ENCODE measurements around the gene HRAS. TPM values are rescaled to one million over a fixed set of nuclear protein-coding genes. Genes with fewer than 3 reads are reported as not detected.
"Not testable (repeated sequence)": the region's sequence is repeated elsewhere in the genome, so short reads cannot be mapped to it uniquely, and the experiment has no call there.

HRAS gene
- total RNA-seq, 1 experiment from 2014 or later = 128 TPM

DNA sequence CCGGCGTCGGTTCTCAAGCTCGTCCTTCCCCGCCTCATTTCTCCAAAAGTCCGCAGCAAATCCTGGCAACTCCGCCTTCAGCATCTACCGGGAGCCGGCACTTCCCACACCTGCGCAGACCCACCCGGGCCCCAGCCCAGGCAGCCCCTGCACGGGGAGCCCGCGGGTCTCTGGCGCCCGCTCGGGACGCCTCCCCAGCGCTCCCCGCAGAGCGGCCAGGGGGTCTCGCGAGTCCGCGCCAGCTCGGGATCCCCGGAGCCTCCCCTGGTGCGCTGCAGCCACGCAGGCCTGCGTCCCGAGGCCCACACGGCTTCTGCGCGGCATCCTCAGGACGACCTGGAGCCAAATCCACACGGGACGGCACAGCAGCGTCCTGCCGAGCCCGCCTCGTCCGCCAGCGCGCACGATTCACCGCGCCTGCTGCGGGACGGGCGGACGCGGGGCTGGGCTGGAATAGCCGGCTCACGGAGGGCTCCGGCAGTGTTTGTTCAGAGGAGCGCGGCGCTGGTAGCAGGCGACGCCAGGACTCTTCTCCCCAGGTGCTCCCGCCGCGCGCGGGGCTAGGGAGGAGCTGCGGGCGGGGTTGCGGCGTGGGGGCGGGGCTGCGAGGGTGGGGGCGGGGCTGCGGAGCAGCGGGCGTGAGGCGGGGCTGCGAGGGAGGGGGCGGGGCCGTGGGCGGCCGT lies 40.1 kb upstream of the HRAS start:
- ATAC-seq (peak; percentile 54), DNase-seq (peak; percentile 59)
- no peaks in the 10 kb centered on the region for H3K27me3 ChIP-seq (ENCODE audit: low read length)
- no peak overlapping the region for H3K27ac ChIP-seq (ENCODE audit: low read length)
- CTCF ChIA-PET = no interaction called here
- H3K4me3 ChIP-seq (ENCODE audit: low read length) = peak overlapping the region; percentile 97
- TF ChIP-seq EZH2phosphoT487 (IDR thresholded peaks at IDR 0.05; ENCODE audit: borderline replicate concordance, low read length) = no peak
- TF ChIP-seq EZH2 (IDR thresholded peaks at IDR 0.05; ENCODE audit: low read length, unreplicated experiment) = no peak
- no peak for TF ChIP-seq CTCF (conservative IDR thresholded peaks at IDR 0.05; ENCODE audit: low read depth, low read length)
- H3K4me2 ChIP-seq (ENCODE audit: low read length) = peak overlapping the region; percentile 99
- peak overlapping the region; percentile 97 for H2AFZ ChIP-seq (ENCODE audit: low read length)
- H3K79me2 ChIP-seq (ENCODE audit: low read length) = peaks cover 51% of the 10 kb centered on the region
- intact Hi-C loops (cut with micrococcal nuclease) = no loop called here
- peaks cover 3% of the 10 kb centered on the region; the same call in 1 of the 2 replicates for H3K36me3 ChIP-seq (ENCODE audit: low read depth, low read length)
- peak overlapping the region; percentile 74 for H3K9ac ChIP-seq (ENCODE audit: low read length)
- H4K20me1 ChIP-seq (ENCODE audit: low read length) = peaks cover 37% of the 10 kb centered on the region
- POLR2A ChIA-PET (ENCODE audit: unreplicated experiment) = interaction anchor here (0.5 to 1.0 kb wide), 7 partner anchors 14 to 242 kb away, joined by 3 to 7 read pairs (median 4); partner anchors contain the start of gene RNH1
- TSS peak; percentile 61 for BruUV-seq (replicated peaks)
- H3K4me1 ChIP-seq (ENCODE audit: insufficient read depth, low read length) = peaks cover 24% of the 10 kb centered on the region
- no peaks in the 10 kb centered on the region for H3K9me3 ChIP-seq (ENCODE audit: low read length)
- no peaks in the 10 kb centered on the region for H3K9me2 ChIP-seq (replicated peaks; ENCODE audit: low read length)
- no peaks in the 10 kb centered on the region for H3F3A ChIP-seq (ENCODE audit: low read length, unreplicated experiment)

DNA sequence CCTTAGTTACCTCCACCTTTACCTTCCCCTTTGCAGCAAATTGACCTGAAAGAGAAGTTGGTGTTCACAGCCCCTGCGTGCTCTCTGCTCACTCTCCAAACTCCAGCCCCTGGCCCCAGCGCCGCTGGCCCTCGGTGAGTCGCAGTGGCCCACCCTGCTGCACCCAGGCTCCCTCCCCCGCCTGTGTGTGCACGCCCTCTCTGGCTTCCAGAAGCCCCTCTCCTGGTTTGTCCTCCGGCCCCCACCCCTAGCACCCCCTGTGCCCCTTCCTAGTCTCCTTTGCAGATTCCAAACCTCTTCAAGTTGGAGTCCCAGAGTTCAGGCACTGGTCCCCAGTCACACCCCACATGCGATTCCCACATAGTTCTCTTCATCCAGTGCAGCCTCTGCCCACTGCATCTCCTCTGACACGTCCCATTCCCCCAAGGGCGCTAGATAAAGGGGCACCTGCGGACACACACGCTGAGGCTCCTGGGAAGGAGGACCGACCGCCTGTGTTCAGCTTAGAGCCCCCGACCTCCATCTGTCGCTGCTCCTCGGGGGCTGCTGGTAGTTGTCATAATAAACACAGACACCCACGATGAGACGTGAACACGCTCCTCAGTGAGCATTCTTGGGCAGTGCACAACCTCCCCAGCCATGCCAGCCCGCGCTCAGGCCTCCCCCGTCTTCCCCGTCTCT lies 39.4 kb upstream of the HRAS start:
- POLR2A ChIA-PET (ENCODE audit: unreplicated experiment) = no interaction called here
- intact Hi-C loops (cut with micrococcal nuclease) = no loop called here
- Histone ChIP-seq H3K9me2 (replicated peaks; ENCODE audit: low read length) (no peaks in the 10 kb centered on the region), H3K36me3 (ENCODE audit: low read depth, low read length) (peaks cover 3% of the 10 kb centered on the region; the same call in 1 of the 2 replicates), H3K4me2 (ENCODE audit: low read length) (peak overlapping the region; percentile 99), H3K4me3 (ENCODE audit: low read length) (peak overlapping the region; percentile 97), H3K4me1 (ENCODE audit: insufficient read depth, low read length) (peaks cover 24% of the 10 kb centered on the region), H3K27me3 (ENCODE audit: low read length) (no peaks in the 10 kb centered on the region), H3K27ac (ENCODE audit: low read length) (no peak overlapping the region), H3F3A (ENCODE audit: low read length, unreplicated experiment) (no peaks in the 10 kb centered on the region), H3K9ac (ENCODE audit: low read length) (peak overlapping the region; percentile 74), H2AFZ (ENCODE audit: low read length) (peak overlapping the region; percentile 97), H3K79me2 (ENCODE audit: low read length) (peaks cover 45% of the 10 kb centered on the region), H4K20me1 (ENCODE audit: low read length) (peaks cover 30% of the 10 kb centered on the region), H3K9me3 (ENCODE audit: low read length) (no peaks in the 10 kb centered on the region)
- no peak for TF ChIP-seq EZH2phosphoT487 (IDR thresholded peaks at IDR 0.05; ENCODE audit: borderline replicate concordance, low read length)
- CTCF ChIA-PET = no interaction called here
- DNase-seq = no peak
- no TSS peak for BruUV-seq (replicated peaks)
- ATAC-seq = no peak; the same call in 1 of the 2 replicates

- POLR2A ChIA-PET (ENCODE audit: unreplicated experiment); H3K9me3 ChIP-seq (ENCODE audit: low read length); CTCF ChIA-PET; H3K9me2 ChIP-seq (replicated peaks; ENCODE audit: low read length); H2AFZ ChIP-seq (ENCODE audit: low read length); H3K36me3 ChIP-seq (ENCODE audit: low read depth, low read length); H3F3A ChIP-seq (ENCODE audit: low read length, unreplicated experiment); BruUV-seq (replicated peaks); H3K27ac ChIP-seq (ENCODE audit: low read length); DNase-seq; H3K9ac ChIP-seq (ENCODE audit: low read length); H3K27me3 ChIP-seq (ENCODE audit: low read length); ATAC-seq; intact Hi-C loops (cut with micrococcal nuclease): not testable (repeated sequence)
- Histone ChIP-seq H3K4me1 (ENCODE audit: insufficient read depth, low read length) (peaks cover 25% of the 10 kb centered on the region), H3K79me2 (ENCODE audit: low read length) (peaks cover 38% of the 10 kb centered on the region), H3K4me3 (ENCODE audit: low read length) (peak overlapping the region; percentile 97; the same call in 1 of the 2 replicates), H3K4me2 (ENCODE audit: low read length) (peak overlapping the region; percentile 99), H4K20me1 (ENCODE audit: low read length) (peaks cover 23% of the 10 kb centered on the region)
Observed at GRCh38 chr11:574031-574570, 38.7 kb upstream of the HRAS start.
